Muscle of leg (tissue), 11 donors: ENCODE data around the gene EIF3F. TPM values are rescaled to one million over a fixed set of nuclear protein-coding genes. Genes with fewer than 3 reads are reported as not detected.

Experiments
- DNase-seq: peaks from one replicate; pipeline ENCODE4 v3.0.0; 2013
- H3K27ac ChIP-seq: one replicate; pipeline ENCODE4 v1.5.1; 2013; ENCODE audit warnings: mild to moderate bottlenecking, low read length, control low read depth
- H3K27me3 ChIP-seq: one replicate; pipeline ENCODE4 v1.6.1; 2013; ENCODE audit warnings: low read length; ENCODE audit not compliant: control insufficient read depth, insufficient read depth
- H3K36me3 ChIP-seq: one replicate; pipeline ENCODE4 v1.6.1; 2013; ENCODE audit warnings: low read length; ENCODE audit not compliant: control insufficient read depth, insufficient read depth
- H3K4me1 ChIP-seq: one replicate; pipeline ENCODE4 v1.6.1; 2013; ENCODE audit warnings: low read length; ENCODE audit not compliant: control insufficient read depth, insufficient read depth
- H3K4me3 ChIP-seq: one replicate; pipeline ENCODE4 v1.5.1; 2013; ENCODE audit warnings: low read length, control low read depth
- H3K9me3 ChIP-seq: replicated peaks from 2 replicates; pipeline ENCODE4 v1.6.1; 2013; ENCODE audit warnings: low read depth, low read length; ENCODE audit not compliant: control insufficient read depth
- WGBS: methylation state at CpG from one replicate; pipeline ENCODE4 v1.1.5; 2013; ENCODE audit warnings: missing lambda C conversion rate; ENCODE audit not compliant: insufficient coverage; 5-methylcytosine and 5-hydroxymethylcytosine counted together
- polyA plus RNA-seq, 8 donors: library from polyadenylated mRNA; unstranded; fragments of 120-200 nt; gene quantifications; one replicate each; pipeline versions ENCODE4 v1.2.1 to v1.2.3, GENCODE V29; 2013; ENCODE audit warnings: inconsistent platforms in 1 of 8, low replicate concordance in 1 of 8; ENCODE audit not compliant: insufficient read length in 8 of 8, insufficient read depth in 1 of 8
- total RNA-seq: library from RNA; stranded (reverse); fragments of 120-200 nt; gene quantifications from one replicate; pipeline ENCODE4 v1.2.4, GENCODE V29; 2013

The EIF3F gene
- total and polyA plus RNA-seq, 9 donors, result 386 to 452 (median 417) TPM

GRCh38 chr11:8036002-8036802 lies 49.1 kb downstream of the EIF3F start:
- no peak for DNase-seq
- H3K27ac ChIP-seq, result no peak overlapping the region

GRCh38 chr11:8036986-8037385 lies 49.8 kb downstream of the EIF3F start:
- Histone ChIP-seq H3K4me1 (peaks cover 12% of the 10 kb centered on the region), H3K4me3 (no peak overlapping the region), H3K27ac (no peak overlapping the region), H3K9me3 (no peaks in the 10 kb centered on the region), H3K27me3 (peaks cover 11% of the 10 kb centered on the region), H3K36me3 (no peaks in the 10 kb centered on the region)
- no peak for DNase-seq
- WGBS, result 83% methylated on average over 3 of the region's 5 CpGs

More at GRCh38 chr11:8036002-8036802, 49.1 kb downstream of the EIF3F start:
- H3K4me1 ChIP-seq, result peaks cover 12% of the 10 kb centered on the region
- peaks cover 13% of the 10 kb centered on the region for H3K27me3 ChIP-seq
- H3K36me3 ChIP-seq, result no peaks in the 10 kb centered on the region
- H3K4me3 ChIP-seq, result no peak overlapping the region
- WGBS, result 63% methylated on average over 5 of the region's 5 CpGs
- H3K9me3 ChIP-seq, result no peaks in the 10 kb centered on the region

DNA sequence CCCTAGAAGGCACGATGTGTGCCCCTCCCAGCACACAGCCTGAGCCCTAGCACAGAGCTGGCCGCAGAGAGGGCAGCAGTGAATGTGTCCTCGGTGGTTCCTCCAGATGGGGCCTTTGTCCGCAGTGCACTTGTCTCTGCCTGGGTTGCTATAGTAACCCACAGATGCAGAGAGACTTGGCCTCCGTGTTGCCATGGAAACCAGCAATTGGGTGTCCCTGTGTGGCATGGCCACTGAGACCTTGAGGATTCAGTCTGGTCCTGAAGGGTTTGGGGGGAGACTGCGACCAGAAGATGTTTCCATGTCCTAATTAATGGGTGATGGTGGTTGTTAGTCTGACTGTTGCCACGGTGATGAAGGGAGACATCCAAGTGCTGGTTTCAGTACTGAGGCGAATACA lies 51.3 kb downstream of the EIF3F start:
- 64% methylated on average over 7 of the region's 8 CpGs for WGBS
- H3K9me3 ChIP-seq, result no peaks in the 10 kb centered on the region
- H3K4me1 ChIP-seq, result peaks cover 4% of the 10 kb centered on the region
- no peak overlapping the region for H3K4me3 ChIP-seq
- peaks cover 3% of the 10 kb centered on the region for H3K27me3 ChIP-seq
- no peak overlapping the region for H3K27ac ChIP-seq
- H3K36me3 ChIP-seq, result no peaks in the 10 kb centered on the region
- DNase-seq, result no peak

- Histone ChIP-seq H3K4me3 (no peak overlapping the region), H3K27ac (no peak overlapping the region), H3K4me1 (no peaks in the 10 kb centered on the region), H3K9me3 (no peaks in the 10 kb centered on the region), H3K27me3 (peaks cover 3% of the 10 kb centered on the region), H3K36me3 (no peaks in the 10 kb centered on the region)
- 84% methylated on average over 10 of the region's 12 CpGs for WGBS
- DNase-seq, result no peak
Measured at GRCh38 chr11:8038811-8039529, 51.8 kb downstream of the EIF3F start.

- WGBS, result 72% methylated on average over 8 of the region's 10 CpGs
Measured at GRCh38 chr11:8039530-8040260, 52.6 kb downstream of the EIF3F start.

GRCh38 chr11:8040261-8040920 lies 53.3 kb downstream of the EIF3F start:
- no peak overlapping the region for H3K4me3 ChIP-seq
- no peaks in the 10 kb centered on the region for H3K9me3 ChIP-seq
- 67% methylated on average over 1 of the region's 4 CpGs for WGBS
- H3K27ac ChIP-seq, result no peak overlapping the region
- no peaks in the 10 kb centered on the region for H3K36me3 ChIP-seq
- peaks cover 3% of the 10 kb centered on the region for H3K27me3 ChIP-seq
- DNase-seq, result no peak
- H3K4me1 ChIP-seq, result no peaks in the 10 kb centered on the region

More at GRCh38 chr11:8039530-8040260, 52.6 kb downstream of the EIF3F start:
- peaks cover 3% of the 10 kb centered on the region for H3K27me3 ChIP-seq
- H3K9me3 ChIP-seq, result no peaks in the 10 kb centered on the region
- no peak overlapping the region for H3K4me3 ChIP-seq
- no peak for DNase-seq
- no peaks in the 10 kb centered on the region for H3K4me1 ChIP-seq
- H3K27ac ChIP-seq, result no peak overlapping the region
- H3K36me3 ChIP-seq, result no peaks in the 10 kb centered on the region

GRCh38 chr11:8040921-8041285 lies 53.8 kb downstream of the EIF3F start:
- H3K27ac ChIP-seq, result no peak overlapping the region
- 88% methylated on average over 1 of the region's 2 CpGs for WGBS

DNA sequence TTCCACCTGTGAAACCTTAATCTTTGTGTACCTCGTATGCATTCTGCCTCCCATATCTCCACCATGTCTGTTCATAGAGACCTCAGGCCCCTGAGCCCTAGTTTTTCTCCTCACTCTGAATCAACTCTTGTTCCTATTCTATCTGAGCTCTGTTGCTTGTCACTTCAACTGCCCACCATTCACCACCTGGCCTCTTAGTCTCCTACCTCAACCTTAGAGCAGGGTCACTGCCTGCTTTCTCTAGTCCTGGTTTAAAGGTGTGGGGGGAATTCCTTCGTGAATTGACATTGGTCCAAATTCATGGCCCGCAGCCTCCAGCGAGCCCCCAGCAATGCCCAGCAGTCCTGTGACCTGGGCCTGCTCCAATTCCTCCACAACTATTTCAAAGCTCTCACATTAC lies 54.4 kb downstream of the EIF3F start:
- H3K4me1 ChIP-seq, result no peaks in the 10 kb centered on the region
- H3K27ac ChIP-seq, result no peak overlapping the region
- DNase-seq, result no peak

More at GRCh38 chr11:8040921-8041285, 53.8 kb downstream of the EIF3F start:
- Histone ChIP-seq H3K4me1 (no peaks in the 10 kb centered on the region), H3K36me3 (no peaks in the 10 kb centered on the region), H3K27me3 (peaks cover 3% of the 10 kb centered on the region), H3K9me3 (no peaks in the 10 kb centered on the region), H3K4me3 (no peak overlapping the region)
- DNase-seq, result no peak

GRCh38 chr11:8043756-8044155 lies 56.6 kb downstream of the EIF3F start:
- peaks cover 3% of the 10 kb centered on the region for H3K27me3 ChIP-seq
- no peaks in the 10 kb centered on the region for H3K9me3 ChIP-seq
- H3K36me3 ChIP-seq, result no peaks in the 10 kb centered on the region
- no peak overlapping the region for H3K27ac ChIP-seq
- no CpG with 5 or more reads among the region's 2 CpGs for WGBS
- DNase-seq, result no peak
- H3K4me1 ChIP-seq, result no peaks in the 10 kb centered on the region
- no peak overlapping the region for H3K4me3 ChIP-seq

More for the DNA sequence above, 54.4 kb downstream of the EIF3F start:
- H3K27me3 ChIP-seq, result peaks cover 3% of the 10 kb centered on the region
- H3K9me3 ChIP-seq, result no peaks in the 10 kb centered on the region
- H3K36me3 ChIP-seq, result no peaks in the 10 kb centered on the region
- WGBS, result 81% methylated on average over 1 of the region's 4 CpGs
- H3K4me3 ChIP-seq, result no peak overlapping the region
